ENCODE results near the gene HESX1. TPM values are rescaled to one million over a fixed set of nuclear protein-coding genes. Genes with fewer than 3 reads are reported as not detected.

The HESX1 gene
- polyA plus RNA-seq (ENCODE audit: insufficient read length in 4 of 4): 1 to 10 TPM; 3.8 to 4.5 (median 4.4) TPM

DNA sequence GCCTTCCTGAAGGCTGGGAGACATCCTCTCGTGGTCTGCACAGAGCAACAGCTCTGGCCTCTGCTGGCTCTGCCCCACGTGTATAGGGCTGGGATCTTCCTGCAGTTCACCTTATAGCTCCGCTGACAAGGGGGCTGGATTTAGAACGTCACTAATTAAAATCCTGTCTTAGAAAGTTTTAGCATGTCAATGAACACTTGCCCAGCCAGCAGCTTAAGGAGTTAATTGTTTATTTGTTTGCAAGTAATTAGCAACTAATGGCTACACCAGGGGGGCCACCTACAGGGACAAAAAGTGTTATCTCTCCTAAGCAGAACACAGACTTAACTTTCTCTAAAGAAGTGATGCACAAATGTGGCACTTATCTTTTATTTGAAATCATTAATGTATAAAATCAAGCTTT, at the start of gene HESX1:
Gene HESX1, minus strand, starts transcription at position 84 of the 403 bp plus-strand sequence. Its CDS starts 60 bp downstream, at position 24.
- no peak for DNase-seq (ENCODE audit: low read depth in 4 of 4, low spot score in 3 of 4)

DNA sequence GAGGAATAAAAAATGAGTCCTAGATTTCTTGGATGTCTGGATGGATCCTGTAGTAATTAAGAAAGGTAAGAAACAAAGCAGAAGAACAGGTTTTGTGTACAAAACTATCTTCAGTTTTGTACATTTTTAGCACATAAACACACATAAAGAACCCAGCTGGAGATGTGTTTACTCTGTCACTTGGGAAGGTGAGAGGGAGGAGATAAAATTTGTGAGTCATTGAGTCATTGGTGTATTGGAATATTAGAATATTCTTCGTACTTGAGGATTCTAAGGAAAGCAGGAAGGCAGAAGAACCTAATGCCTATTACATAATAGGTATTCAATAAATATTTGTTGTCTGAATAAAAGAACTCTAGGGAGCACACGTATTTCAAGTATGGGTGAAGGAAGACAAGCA, 45.2 kb upstream of the HESX1 start:
- DNase-seq (ENCODE audit: low read depth in 4 of 4, low spot score in 3 of 4): no peak

DNA sequence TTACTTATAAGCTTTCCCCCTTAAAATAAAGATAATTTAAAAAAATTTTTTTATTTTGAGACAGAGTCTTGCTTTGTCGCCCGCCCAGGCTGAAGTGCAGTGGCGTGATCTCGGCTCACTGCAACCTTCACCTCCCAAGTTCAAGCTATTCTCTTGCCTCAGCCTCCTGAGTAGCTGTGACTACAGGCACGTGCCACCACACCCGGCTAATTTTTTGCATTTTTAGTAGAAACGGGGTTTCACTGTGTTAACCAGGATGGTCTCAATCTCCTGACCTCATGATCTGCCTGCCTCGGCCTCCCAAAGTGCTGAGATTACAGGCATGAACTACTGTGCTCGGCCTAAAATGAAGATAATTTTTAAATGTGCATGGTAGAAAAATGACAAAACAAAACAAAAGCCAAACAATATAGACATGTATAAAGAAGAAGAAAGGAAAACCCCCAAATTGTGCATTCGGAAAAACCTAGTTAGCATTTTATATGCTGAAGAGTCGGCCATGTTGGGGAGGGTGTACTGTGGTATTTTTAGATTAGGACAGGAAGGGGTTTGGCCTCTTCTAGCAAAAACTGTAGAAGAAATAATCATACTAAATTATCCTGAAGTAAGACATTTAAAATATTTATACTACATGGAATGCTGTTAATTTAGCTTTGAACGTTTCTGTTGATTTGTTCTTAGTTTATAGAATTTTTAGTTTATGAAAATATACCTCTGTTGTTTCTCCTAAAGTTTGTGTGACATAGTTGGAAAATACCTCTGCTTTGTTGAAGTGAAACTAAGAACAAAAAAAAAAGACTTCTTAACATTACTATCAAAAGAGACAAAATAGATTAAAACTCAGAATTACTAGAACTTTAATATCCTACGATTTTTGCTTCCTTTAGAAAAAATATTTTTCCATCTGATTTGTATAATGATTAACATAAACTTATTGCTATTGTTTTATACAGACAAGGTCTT, 35.1 kb upstream of the HESX1 start:
- no peak for DNase-seq (ENCODE audit: low read depth in 4 of 4, low spot score in 3 of 4)

DNA sequence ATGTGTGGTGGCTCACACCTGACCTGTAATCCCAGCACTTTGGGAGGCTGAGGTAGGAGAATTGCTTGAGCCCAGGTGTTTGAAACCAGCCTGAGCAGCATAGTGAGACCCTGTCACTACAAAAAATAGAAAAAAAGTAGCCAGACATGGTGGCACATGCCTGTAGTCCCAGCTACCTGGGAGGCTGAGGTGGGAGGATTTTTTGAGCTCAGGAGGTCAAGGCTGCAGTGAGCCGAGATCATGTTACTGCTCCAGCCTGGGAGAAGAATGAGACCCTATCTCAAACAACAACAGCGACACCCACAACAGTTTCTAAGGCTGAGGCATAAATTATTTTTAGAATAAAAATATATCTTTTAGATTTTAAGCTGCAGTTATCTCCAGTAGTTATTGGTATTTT, 34.0 kb upstream of the HESX1 start:
- no peak for DNase-seq (ENCODE audit: low read depth in 4 of 4, low spot score in 3 of 4)

DNA sequence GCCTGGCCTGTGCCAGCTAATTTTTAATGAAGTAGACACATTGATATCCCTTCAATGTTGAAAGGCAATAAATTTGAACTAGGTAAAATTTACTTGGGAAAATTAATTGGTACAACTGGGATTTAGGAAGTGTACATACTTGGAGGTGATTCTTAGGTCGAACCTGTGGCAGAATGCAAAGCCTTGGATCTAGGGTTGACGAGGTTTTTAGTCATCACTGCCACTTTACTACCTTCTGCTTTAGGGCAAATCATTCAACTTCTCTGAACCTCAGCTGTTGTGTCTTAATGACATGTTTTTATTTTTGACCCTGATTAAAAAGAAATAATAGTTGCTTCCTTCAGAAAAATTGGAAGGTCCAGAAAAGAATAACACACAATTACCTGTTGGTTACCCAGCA, 30.2 kb upstream of the HESX1 start:
- no peak for DNase-seq (ENCODE audit: low read depth in 4 of 4, low spot score in 3 of 4)

DNA sequence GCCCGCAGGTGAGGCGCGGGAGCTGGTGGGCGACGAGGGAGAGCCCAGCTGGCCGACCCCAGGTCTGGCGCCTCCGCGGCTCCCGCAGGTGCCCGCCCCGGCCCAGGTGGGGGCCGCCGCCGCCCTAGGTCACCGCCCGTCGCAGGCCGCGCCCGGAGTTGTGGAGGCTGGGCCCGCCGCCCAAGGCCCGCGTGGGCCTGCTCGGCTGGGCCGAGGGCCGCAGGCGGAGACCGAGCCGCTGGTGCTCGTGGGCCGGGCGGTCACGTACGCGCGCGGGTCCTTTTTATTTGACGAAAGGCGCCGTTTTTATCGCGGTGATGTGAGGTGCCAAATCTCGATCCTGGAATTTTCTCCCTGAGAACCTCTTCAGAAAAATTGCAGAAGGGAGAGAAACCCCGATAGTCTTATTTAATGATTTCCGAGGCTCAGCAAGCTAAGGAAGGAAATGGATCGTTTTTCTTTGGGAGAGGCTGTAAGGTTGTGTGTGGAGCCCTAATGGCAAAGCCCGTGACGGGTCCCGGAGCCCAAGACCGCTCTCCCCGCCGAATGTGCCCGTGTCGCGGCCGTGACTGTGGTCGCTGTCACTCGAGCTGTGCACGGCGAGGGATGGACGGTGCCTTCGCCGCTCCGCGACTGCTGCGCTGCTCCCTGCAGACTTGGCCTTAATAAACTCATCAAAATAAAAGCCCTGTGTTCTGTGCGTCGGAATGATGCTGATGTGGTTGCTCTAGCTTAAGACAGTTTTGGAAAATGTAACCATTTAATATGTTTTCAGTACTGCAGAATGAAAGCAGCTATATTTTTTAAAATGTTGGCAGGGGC, 28.4 kb upstream of the HESX1 start:
- DNase-seq (ENCODE audit: low read depth in 4 of 4, low spot score in 3 of 4): peak in 2 of 4 donors; percentile 47 to 55

DNA sequence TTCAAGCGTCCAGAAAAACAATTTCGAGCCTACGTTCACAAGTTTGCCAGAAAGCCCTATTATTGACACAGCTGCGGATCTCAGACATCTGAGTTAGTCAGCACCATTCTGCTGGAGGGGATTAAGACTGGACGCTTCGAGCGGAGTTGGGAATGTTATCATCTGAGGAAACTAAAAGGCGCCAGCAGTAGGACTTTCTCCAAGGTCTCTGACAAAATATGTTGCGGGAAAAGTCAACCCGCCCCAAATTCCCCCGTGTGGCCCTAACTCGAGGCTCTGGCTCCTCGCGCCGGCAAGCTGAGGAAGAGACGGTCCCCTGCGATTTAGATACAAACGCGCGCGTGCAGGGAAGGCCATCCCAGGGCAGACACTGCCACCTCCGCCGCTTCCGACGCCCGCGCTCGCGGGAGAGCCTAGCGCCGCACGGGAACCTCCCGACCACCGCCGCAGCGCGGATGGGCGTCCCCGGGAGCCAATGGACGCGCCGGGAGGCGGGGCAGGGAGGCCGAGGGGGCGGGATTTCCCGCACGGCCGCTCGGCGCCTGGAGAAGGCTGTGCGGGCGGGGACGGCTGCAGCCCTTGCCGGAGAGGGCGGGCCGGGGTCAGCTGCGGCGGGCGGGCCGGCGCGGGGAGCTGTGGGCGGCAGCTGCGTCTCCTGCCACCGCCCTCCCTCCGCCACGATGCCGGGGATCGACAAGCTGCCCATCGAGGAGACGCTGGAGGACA, 27.6 kb upstream of the HESX1 start, which contains the start of gene APPL1:
Gene APPL1, plus strand, starts transcription at position 526 of the 726 bp plus-strand sequence. Its CDS starts 155 bp downstream, at position 681.
- DNase-seq (ENCODE audit: low read depth in 4 of 4, low spot score in 3 of 4): peak; percentile 85 to 89 (median 88)

DNA sequence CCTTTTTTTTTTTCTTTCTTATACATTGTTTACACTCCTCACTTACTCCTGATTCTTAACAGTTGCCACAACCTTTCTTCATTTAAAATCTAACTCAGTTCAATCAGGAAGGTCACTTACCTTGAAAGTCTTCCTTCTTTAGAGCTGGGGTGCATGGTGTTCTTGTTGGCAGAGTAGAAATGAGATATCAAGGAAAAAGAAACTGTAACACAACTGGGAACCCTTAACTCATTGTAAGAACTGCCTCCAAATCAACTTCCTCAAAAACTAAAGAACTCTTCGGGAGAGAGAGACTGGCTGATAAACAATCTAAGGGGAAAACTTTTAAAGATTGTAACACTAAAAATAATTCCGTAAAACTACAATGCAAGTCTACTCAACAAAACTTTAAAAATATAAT, 26.4 kb upstream of the HESX1 start:
- no peak for DNase-seq (ENCODE audit: low read depth in 4 of 4, low spot score in 3 of 4)

DNA sequence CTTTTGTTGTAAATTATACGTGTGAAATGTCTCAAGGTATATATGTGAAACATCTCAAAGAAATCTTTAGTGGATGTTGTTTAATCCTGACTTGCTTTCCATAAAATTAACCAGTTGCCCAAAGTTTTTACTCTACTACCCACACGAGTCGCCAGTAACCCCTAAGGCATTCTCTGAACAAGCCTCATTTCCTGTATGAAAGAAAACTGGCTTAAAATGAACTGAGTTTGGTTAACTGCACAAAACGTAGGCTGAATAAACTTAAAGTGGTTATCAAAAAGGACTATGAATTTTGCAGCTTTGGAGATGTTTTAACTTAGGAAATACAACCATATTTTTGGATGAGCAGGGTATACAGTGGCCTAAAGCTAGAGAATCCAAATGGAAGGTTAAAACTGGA, 25.1 kb upstream of the HESX1 start:
- no peak for DNase-seq (ENCODE audit: low read depth in 4 of 4, low spot score in 3 of 4)

DNA sequence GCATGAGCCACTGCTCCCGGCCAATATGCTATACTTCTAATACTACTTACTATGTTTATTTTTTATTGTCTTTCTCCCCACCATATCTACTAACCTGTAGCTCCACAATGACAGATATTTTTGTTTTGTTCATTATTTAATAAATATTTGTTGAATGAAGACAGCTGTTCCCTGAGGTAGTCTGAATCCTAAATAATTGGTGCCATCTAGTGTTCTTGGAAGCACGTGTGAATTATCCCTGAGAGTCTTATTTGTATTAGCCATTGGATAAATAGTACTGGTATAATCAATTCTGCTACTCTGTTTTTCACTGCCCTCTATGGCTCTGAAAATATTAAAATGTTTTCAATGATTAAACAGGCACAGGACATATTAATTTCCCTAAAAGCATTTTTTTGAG, 22.1 kb upstream of the HESX1 start:
- no peak for DNase-seq (ENCODE audit: low read depth in 4 of 4, low spot score in 3 of 4)

DNA sequence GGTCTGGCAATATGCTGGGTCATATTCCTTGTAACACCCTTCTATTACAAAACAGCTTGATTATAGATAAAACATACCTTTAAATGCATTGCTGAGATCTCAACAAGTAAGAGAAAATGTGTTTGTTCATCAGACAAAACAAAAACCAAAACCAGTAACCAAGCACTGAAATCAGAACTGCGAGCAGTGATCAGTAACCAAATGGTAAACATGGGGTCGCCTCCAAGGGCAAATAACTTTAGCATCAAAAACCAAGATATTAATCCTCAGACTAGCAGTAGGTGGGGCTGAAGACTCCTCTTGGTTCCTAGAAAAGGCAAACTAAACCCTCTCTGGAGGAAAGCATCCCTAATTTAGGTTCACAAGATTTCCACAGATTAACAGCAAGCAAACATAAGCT, 6.6 kb upstream of the HESX1 start:
- DNase-seq (ENCODE audit: low read depth in 4 of 4, low spot score in 3 of 4): no peak

DNA sequence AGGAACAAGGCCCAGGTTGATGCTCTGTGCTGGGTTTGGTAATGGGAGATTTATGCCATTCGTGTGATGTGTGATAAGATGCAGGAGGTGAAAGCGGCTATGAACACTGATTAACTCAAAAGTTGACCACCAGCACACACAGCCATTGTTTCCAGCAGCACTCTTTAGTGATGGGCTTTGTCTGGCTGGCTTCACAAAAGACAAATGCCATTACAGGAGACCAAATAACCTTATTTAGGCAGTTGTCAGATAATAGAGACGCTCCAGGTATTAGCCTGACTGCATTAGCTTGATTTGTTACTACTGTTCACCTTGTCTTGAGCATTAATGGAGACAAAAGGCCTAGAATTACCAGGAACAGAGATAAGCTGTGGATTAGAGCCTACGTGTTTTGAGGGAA, 5.1 kb downstream of the HESX1 start:
- DNase-seq (ENCODE audit: low read depth in 4 of 4, low spot score in 3 of 4): no peak

DNA sequence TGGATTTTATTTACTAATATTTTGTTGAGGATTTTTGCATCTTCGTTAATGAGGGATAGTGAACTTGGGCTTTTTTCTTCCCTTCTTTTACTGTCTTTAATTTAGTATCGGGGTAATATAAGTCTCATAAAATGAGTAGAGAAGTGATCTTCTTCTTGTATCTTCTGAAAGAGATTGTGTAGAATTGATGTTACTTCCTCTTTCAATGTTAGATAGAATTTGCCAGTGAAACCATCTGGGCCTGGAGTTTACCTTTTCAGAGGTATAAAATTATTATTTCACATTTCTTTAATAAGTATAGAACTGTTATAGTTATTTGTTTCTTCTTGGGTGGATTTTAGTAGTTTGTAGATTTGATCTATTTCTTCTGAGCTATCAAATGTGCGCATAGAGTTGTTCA, 7.8 kb downstream of the HESX1 start:
- no peak for DNase-seq (ENCODE audit: low read depth in 4 of 4, low spot score in 3 of 4)

DNA sequence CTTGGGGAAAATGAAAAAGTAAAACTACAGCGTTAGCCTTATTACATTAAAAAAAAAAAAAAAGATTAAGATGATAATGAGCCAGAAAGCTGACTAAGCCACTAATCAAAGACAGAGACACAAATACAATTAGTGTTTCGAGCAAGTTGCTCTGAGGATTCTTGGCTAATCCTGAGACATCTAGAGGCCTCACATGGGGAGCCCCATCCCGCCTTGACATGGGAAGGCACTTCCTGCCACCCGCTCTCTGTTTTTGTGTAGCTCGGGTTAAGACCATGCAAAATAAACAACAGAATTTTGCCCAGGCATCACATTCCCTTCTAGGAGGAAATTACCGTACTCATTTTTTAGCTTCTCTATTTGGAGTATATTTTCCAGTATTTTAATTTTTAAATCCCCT, 15.3 kb downstream of the HESX1 start:
- no peak for DNase-seq (ENCODE audit: low read depth in 4 of 4, low spot score in 3 of 4)

DNA sequence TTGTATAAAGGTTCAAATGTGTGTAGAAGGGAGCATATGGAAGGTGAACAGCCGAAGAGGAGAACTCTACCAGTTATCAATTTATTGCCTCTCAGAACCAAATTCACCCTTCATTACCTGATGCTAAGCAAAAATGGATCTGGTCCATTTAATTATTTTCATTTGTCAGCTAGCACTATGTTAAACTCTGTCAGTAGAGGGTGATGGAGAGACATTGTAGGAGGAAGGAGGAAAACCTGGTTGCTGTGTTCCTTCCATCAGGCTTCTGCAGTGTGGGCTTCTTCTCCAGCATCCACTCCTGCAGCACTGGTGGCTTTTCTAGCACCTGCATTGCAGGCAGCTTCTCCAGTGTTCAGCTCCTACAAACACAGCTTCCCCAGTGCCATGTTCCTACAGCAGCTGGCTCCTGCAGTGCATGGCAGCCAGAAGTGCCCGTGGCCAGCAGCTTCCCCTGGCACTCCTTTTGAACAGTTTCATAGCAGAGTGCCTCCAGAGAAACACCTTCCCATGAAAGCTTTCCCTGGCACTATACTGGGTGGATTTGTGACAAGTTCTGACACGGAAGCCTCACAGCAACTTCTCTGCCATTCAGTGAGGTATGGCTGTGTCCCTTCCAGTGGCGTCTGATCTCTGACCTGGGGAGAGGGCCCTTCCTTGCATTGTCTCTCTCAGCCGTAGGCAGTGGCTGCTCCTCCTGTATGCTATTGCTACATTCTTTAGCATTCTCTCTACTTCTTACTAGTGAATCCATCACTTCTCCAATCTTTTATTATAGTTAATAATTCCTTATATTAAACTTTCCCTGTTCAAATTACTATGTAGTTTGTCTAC, 20.0 kb downstream of the HESX1 start:
- no peak for DNase-seq (ENCODE audit: low read depth in 4 of 4, low spot score in 3 of 4)

DNA sequence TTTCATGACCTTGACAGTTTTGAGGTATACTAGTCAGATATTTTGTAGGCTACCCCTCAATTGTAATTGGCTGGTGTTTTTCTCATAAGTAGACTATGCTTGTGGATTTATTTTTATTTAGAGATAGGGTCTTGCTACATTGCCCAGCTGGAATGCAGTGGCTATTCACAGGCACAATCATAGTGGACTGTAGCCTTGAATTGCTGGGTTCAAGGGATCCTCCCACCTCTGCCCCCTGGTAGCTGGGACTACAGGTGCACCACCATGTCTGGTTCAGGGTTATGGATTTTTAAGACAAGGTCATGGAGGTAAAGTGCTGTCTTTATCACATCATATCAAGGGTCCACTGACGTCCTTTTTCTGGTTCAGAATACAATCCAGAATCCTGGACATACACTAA, 23.7 kb downstream of the HESX1 start:
- DNase-seq (ENCODE audit: low read depth in 4 of 4, low spot score in 3 of 4): no peak

DNA sequence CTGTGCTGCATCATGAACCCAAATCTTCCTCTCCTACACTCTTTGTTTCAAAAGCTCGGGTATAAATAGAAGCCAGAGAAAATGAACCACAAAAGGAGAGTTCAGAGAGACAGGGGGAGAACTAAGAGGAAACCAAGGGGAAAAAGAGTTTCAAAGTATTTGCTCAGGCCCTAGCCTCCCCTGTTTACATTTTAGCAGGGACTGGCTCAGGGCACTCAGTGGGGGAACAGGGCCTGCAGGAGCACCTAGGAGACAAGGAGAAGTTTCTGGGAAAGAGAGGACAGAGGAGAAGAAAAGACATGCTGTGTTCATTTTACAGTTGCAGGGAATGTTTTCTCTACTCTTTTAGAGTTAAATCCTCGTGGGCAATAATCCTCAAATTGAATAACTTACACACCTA, 26.1 kb downstream of the HESX1 start:
- DNase-seq (ENCODE audit: low read depth in 4 of 4, low spot score in 3 of 4): no peak

DNA sequence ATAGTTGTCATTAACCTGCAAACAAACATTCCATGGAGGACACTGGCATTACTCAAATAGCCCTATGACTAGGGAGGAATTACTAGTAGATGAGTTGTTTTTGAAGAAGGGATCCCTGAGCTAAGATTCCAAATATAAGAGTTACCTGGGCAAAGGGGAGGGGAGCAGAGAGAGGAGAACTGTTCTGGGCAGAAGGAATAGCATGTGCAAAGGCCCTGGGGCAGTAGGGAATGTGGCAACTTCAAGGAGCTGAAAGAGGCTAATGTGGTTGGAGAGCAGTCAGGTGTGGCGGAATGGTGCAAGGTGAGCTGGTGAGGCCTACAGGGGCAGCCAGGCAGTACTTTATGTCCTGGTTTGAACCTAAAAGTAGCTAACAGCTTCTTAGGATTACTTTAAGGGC, 28.8 kb downstream of the HESX1 start:
- DNase-seq (ENCODE audit: low read depth in 4 of 4, low spot score in 3 of 4): no peak

DNA sequence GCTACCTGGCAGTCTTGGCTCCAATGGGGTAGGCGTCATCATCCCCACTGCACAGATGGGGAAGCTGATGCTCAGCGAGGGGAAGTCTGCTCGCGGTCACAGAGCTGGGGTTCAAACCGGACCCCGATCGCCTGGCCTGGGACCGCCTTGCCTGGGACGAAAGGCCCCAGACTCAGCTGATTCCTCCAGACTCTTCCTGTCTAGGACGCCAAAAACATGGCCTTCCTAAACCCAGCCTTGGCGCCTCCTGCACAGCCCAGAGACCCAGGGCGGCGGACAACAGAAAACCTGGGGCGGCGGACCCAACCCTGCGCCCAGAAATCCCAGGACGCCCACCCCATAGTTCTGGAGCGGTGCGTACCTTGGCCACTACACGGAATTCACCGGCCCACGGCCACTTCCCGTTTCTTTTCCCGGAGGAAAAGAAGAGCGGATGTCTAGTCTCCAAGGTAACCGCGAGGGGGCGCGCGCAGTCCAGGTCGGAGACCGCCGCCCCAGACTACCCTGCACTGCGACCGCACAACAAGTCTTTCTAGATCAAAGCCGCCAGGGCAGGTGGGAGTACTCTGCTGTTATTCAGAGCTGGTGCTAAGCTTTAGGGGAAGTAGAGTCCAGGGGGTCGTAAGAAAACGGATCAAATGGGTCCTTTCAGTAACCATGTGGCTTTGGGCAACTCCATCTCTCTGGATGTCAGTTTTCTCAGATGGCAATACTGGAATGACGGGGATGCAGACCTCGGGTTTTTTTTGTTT, 29.7 kb downstream of the HESX1 start:
- no peak for DNase-seq (ENCODE audit: low read depth in 4 of 4, low spot score in 3 of 4)
